ENCODE measurements around the gene HOXC12.

The HOXC12 gene

DNA sequence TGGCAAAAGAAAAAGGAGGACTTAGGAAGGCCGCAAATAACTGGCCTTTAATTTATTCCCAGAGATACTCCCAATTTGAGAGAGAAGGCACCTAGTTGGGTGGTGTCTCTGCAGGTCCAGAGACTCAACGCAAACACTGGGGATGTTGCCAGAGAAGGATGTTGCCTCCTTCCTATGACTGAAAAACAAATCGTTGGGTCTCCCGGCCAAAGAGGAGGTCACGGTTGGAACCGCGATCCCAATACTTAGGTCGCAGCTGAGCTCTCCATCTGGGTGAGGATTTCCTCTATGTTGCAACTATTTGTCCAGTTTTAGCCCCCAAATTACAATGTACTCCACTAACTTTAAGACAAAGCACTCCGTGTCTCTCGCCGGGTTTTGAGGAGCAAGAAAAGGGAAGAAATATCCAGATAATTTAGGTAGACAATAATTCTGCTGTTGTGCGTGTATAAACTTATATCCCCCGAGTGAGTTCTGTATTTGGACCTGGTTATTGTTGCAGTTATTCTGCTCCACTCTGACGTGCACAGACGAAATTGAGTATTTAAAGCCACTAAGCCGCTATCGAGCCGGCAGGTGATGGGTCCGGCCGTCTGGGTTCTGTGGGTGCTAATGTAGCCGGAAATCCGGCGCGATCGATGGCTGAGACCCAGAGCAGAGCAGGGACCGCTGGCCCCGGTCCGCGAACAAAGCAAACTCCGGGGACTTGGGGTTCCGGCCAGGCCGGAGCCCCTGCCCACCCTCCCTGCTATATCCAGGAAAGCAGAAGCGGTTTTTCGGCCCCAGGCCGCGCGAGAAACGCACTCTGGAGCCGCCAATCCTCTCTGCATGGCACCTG, 5.7 kb downstream of the HOXC12 start:
- no peaks in the 10 kb centered on the region for H3K36me3 ChIP-seq (ENCODE audit: insufficient read depth, low read length)
- H3K9me3 ChIP-seq (ENCODE audit: insufficient read depth, low read depth, low read length): no peaks in the 10 kb centered on the region
- no peak overlapping the region for H3K27ac ChIP-seq (ENCODE audit: low read depth, low read length)
- H3K4me3 ChIP-seq (ENCODE audit: low read length): no peak overlapping the region
- WGBS: 37% methylated on average over 39 of the region's 39 CpGs
- H3K9ac ChIP-seq (ENCODE audit: low read depth, low read length): no peak overlapping the region
- H3K4me1 ChIP-seq (ENCODE audit: insufficient read depth, low read length): no peaks in the 10 kb centered on the region
- H3K27me3 ChIP-seq (ENCODE audit: insufficient read depth, low read length): peaks cover 100% of the 10 kb centered on the region

DNA sequence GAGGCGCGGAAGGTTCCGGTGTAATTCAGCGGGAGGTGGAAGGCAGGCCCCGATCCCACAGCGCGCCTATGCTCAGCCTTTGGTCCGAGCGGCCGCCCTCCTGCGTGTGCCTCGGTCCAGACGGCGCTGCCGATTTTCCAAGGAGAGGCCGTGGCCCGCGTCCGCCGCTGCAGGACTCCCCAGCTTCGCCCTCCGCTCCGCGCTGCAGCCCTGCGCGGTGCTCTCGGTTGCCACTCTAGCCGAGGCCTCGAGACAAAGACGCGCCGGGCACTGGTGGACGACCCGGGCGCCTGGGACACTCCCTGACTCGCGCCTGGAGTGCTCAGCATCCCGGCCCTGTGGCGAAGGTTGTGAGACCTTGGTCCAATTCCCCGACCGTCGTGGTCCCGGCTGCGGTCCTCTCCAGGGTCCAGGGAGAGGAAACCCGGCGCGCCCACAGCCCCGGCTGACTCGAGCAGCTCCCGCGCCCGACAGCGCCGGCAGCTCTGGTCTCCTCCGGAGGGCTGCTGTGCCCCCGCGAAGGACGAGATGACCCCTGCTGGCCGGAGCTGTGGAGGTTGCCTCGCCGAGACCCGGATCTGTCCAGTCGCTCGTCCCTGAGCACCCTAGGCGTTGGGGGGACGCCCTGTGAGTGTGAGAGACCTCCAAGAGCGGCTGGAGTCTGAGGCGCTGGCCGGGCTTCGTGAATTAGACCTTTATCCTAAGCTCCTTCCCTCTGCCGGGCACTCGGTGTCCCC, 6.5 kb downstream of the HOXC12 start:
- Histone ChIP-seq H3K9me3 (ENCODE audit: insufficient read depth, low read depth, low read length) (no peaks in the 10 kb centered on the region), H3K27ac (ENCODE audit: low read depth, low read length) (no peak overlapping the region), H3K4me3 (ENCODE audit: low read length) (no peak overlapping the region), H3K27me3 (ENCODE audit: insufficient read depth, low read length) (peaks cover 100% of the 10 kb centered on the region), H3K36me3 (ENCODE audit: insufficient read depth, low read length) (no peaks in the 10 kb centered on the region), H3K9ac (ENCODE audit: low read depth, low read length) (no peak overlapping the region), H3K4me1 (ENCODE audit: insufficient read depth, low read length) (no peaks in the 10 kb centered on the region)
- 7% methylated on average over 72 of the region's 72 CpGs for WGBS

DNA sequence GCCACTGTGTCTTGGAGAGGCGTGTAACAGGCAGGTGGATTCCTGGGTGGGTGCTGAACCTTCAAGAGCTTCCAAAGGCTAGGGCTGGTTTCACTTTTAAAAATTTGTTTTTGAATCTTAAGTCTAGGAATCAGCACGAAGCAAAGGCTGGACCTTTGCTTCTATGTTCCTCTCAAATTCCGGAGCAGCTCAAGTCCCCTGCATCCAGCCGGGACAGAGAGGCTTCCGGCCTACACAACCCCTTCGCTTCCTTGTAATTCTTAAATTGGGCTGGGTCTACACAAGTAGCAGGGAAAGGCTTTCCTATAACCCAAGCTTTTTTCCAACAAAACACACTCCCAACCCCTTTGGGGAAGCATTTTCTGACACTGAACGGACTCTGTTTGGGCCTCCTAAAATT, 8.3 kb downstream of the HOXC12 start:
- Histone ChIP-seq H3K27ac (ENCODE audit: low read depth, low read length) (no peak overlapping the region), H3K27me3 (ENCODE audit: insufficient read depth, low read length) (peaks cover 100% of the 10 kb centered on the region), H3K9ac (ENCODE audit: low read depth, low read length) (no peak overlapping the region), H3K36me3 (ENCODE audit: insufficient read depth, low read length) (no peaks in the 10 kb centered on the region), H3K9me3 (ENCODE audit: insufficient read depth, low read depth, low read length) (no peaks in the 10 kb centered on the region), H3K4me3 (ENCODE audit: low read length) (no peak overlapping the region), H3K4me1 (ENCODE audit: insufficient read depth, low read length) (no peaks in the 10 kb centered on the region)
- 41% methylated on average over 7 of the region's 7 CpGs for WGBS

DNA sequence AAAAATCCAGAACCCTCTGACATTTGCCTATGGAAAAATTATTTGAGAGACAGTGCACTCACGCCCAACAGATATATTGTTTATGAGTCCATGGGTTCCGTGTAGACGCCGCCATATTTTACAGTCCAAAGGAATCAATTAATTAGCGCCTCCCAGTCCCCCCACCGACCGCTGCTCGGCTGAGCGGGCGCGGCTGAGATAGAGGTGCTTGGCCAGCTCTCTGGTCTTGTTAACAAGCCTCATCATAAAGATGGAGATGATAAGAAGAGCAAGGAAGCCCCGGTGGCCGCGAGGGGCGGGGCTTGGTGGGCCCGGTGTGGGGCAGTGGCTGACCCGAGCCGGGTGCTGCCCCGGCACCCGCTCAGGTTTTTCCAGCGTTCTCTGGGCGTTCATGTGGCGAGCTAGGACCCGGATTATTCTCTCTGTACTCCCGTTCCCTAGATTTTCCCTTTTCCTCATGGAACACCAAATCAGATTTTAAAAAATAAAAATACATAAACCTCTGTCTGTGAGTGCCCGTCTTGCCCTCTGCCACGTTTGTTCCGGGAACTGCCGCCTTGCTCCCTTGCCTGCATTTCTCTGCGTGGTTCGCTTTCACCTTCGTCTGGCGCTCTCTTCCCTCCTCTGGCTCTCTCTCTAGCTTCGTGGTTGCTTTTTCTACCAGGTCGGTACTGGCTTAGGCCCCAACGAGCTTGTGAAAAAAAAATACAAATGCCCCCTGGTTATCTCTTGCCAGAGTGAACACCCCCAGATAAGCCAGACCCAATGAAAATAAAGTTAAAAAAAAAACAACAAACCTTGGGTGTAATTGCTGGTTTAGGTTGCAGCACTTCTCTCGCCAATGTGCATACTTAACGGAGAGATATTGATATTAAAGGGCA, 9.0 kb downstream of the HOXC12 start:
- Histone ChIP-seq H3K4me1 (ENCODE audit: insufficient read depth, low read length) (no peaks in the 10 kb centered on the region), H3K27me3 (ENCODE audit: insufficient read depth, low read length) (peaks cover 100% of the 10 kb centered on the region), H3K27ac (ENCODE audit: low read depth, low read length) (no peak overlapping the region), H3K36me3 (ENCODE audit: insufficient read depth, low read length) (no peaks in the 10 kb centered on the region), H3K9ac (ENCODE audit: low read depth, low read length) (no peak overlapping the region), H3K4me3 (ENCODE audit: low read length) (no peak overlapping the region), H3K9me3 (ENCODE audit: insufficient read depth, low read depth, low read length) (no peaks in the 10 kb centered on the region)
- WGBS: 14% methylated on average over 38 of the region's 38 CpGs

DNA sequence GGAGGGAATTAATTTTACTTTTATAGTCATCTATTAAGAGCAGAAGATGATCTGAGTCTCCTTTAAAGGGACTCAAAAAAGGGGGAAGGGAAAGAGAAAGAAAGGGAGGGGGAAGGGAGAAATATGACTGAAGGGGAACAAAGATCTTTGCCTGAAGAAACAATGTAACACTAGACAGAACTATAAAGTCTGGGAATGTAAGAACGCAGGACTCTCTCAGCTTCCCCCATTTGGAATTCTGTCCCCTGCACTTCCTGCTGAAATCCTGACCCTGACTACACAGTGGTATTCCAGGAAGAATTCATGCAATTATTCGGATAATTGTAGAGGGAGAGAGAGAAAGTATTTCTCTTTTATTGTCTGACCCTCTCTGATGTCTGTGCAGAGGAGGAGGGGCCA, 9.6 kb downstream of the HOXC12 start:
- H3K27me3 ChIP-seq (ENCODE audit: insufficient read depth, low read length): peaks cover 100% of the 10 kb centered on the region
- H3K9me3 ChIP-seq (ENCODE audit: insufficient read depth, low read depth, low read length): no peaks in the 10 kb centered on the region
- 13% methylated on average over 2 of the region's 2 CpGs for WGBS
- H3K27ac ChIP-seq (ENCODE audit: low read depth, low read length): no peak overlapping the region
- H3K36me3 ChIP-seq (ENCODE audit: insufficient read depth, low read length): no peaks in the 10 kb centered on the region
- H3K4me3 ChIP-seq (ENCODE audit: low read length): no peak overlapping the region
- no peak overlapping the region for H3K9ac ChIP-seq (ENCODE audit: low read depth, low read length)
- H3K4me1 ChIP-seq (ENCODE audit: insufficient read depth, low read length): no peaks in the 10 kb centered on the region

DNA sequence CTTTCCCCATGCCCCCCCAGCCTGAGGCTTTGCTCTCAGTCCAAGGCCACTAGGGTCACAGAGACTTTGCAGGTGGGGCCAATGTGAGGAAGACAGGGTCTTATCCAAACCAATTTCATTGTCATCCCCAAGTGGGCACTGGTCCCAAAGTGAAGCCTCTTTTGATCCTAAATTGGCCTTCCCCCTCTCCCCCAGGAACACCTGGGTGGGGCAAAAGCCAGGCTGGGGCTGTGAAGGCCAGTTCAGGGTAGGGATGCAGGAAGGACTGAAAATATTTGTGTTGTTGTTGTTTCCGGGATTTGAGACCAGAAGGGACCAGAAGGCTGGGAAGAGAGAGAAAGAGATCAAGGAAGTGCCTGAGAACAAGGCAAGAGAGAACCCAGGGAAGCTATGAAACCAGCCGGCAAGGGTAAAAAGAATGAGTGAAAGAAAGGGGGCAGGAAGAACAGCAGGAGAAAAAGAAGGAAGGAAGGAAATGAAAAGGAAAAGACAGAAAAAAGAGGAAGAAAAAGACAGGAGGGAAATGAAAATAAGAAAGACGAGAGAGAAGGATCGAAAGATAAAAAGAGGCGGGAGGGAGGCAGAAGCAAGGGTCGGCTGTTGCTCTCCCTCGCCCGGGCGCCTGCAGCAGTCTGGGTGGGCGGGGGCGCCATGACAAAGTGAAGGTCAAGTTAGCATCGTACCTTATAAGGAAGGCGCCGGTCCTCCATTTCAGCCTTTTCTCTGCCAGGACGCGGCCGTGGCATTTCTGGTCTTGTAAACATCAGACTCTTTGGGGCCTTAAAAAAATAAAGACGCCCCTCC, 10.8 kb downstream of the HOXC12 start:
- 2% methylated on average over 18 of the region's 18 CpGs for WGBS
- H3K27ac ChIP-seq (ENCODE audit: low read depth, low read length): no peak overlapping the region
- peaks cover 100% of the 10 kb centered on the region for H3K27me3 ChIP-seq (ENCODE audit: insufficient read depth, low read length)
- H3K9ac ChIP-seq (ENCODE audit: low read depth, low read length): no peak overlapping the region
- no peaks in the 10 kb centered on the region for H3K36me3 ChIP-seq (ENCODE audit: insufficient read depth, low read length)
- H3K9me3 ChIP-seq (ENCODE audit: insufficient read depth, low read depth, low read length): no peaks in the 10 kb centered on the region
- H3K4me3 ChIP-seq (ENCODE audit: low read length): no peak overlapping the region; the same call in 1 of the 2 replicates
- H3K4me1 ChIP-seq (ENCODE audit: insufficient read depth, low read length): no peaks in the 10 kb centered on the region

DNA sequence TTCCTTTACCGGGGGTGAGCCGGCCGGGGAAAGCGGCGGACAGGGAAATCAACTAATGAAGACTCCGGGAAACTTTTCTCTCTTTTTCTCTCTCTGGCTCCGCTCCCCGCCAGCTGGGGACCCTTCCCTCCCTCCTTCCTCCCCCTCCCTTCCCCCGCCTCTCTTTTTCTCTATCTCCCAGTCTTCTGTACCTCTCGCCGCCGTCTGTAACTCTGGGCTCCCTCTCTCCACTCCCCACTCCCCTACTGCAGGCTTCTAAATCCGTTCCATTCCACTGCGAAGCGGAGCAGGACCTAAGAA, 11.3 kb downstream of the HOXC12 start:
- Histone ChIP-seq H3K27me3 (ENCODE audit: insufficient read depth, low read length) (peaks cover 100% of the 10 kb centered on the region), H3K4me1 (ENCODE audit: insufficient read depth, low read length) (no peaks in the 10 kb centered on the region), H3K9me3 (ENCODE audit: insufficient read depth, low read depth, low read length) (no peaks in the 10 kb centered on the region), H3K36me3 (ENCODE audit: insufficient read depth, low read length) (no peaks in the 10 kb centered on the region), H3K4me3 (ENCODE audit: low read length) (no peak overlapping the region; the same call in 1 of the 2 replicates), H3K27ac (ENCODE audit: low read depth, low read length) (no peak overlapping the region), H3K9ac (ENCODE audit: low read depth, low read length) (no peak overlapping the region)
- WGBS: under 1% methylated on average over 15 of the region's 15 CpGs

DNA sequence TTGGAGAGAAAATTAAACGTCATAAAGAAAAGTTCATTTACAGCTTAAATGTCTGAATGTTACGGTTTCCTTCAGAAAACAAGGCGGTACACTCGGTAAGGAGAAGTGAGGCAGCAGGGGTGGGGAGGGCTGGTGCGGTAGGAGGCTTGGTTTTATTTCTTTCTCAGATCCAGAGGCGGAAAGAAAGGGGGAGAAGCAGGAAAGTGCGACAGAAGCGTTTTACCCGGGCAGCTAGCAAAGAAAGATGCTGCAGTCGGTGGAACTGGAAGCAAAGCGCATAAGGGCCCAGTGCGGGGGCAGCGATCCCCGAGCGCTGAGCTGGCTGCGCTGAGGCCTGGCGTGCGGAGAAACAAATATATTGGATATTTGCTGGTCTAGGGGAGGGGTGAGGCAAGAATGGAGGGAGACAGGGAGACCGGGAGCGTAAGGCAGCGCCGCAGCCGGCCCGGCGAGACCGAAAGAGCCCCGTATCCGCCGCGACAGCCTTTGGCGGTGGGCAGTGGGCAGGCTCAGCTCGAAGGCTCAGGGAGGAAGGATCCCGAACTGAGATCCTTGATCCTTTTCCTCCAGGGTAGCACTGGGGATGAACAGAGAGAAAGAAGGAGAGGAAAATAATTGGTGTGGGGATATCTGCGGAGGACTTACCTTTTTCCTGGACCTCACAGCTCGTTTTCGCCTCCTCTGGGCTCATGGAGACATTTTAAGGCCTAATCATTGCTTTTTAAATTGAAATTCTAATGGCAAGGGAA, 11.9 kb downstream of the HOXC12 start:
- WGBS: 4% methylated on average over 36 of the region's 36 CpGs
- Histone ChIP-seq H3K9me3 (ENCODE audit: insufficient read depth, low read depth, low read length) (no peaks in the 10 kb centered on the region), H3K9ac (ENCODE audit: low read depth, low read length) (no peak overlapping the region), H3K4me3 (ENCODE audit: low read length) (no peak overlapping the region), H3K27me3 (ENCODE audit: insufficient read depth, low read length) (peaks cover 100% of the 10 kb centered on the region), H3K27ac (ENCODE audit: low read depth, low read length) (no peak overlapping the region), H3K4me1 (ENCODE audit: insufficient read depth, low read length) (no peaks in the 10 kb centered on the region), H3K36me3 (ENCODE audit: insufficient read depth, low read length) (no peaks in the 10 kb centered on the region)

DNA sequence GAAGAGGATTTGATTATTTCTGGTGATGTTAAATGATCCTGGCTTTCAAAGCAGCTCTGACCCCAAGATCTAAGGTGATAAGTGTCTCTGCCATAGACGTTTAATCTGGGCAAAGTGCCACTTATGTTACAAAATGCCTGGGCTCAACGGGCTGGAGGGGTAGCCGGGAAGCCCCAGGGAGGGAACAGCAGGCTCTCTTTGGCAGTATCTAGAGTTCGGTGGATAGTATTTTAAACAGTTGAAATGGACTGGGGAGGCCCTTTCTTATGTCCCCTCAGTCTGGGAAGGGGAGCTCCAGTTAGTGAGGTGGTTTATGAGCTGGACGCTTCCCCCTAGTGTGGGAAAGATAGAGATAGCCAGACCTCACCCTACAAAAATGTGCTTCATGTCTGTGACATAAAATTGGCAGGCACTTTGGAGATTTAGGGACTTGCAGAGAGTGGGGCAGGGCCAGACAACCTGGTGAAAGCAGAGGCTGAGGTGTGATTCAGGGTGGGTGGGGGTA, 12.8 kb downstream of the HOXC12 start:
- peaks cover 100% of the 10 kb centered on the region for H3K27me3 ChIP-seq (ENCODE audit: insufficient read depth, low read length)
- H3K27ac ChIP-seq (ENCODE audit: low read depth, low read length): no peak overlapping the region
- H3K4me1 ChIP-seq (ENCODE audit: insufficient read depth, low read length): no peaks in the 10 kb centered on the region
- H3K36me3 ChIP-seq (ENCODE audit: insufficient read depth, low read length): no peaks in the 10 kb centered on the region
- no peak overlapping the region for H3K9ac ChIP-seq (ENCODE audit: low read depth, low read length)
- no peaks in the 10 kb centered on the region for H3K9me3 ChIP-seq (ENCODE audit: insufficient read depth, low read depth, low read length)
- H3K4me3 ChIP-seq (ENCODE audit: low read length): no peak overlapping the region
- WGBS: 20% methylated on average over 5 of the region's 5 CpGs
